ENCODE results near the gene PHLDB1. TPM values are rescaled to one million over a fixed set of nuclear protein-coding genes. Genes with fewer than 3 reads are reported as not detected.

Gene PHLDB1
- total and polyA plus RNA-seq, 5 experiments from 2014 or later, result 0.07 to 4.1 (median 1.7) TPM; not detected in 1

DNA sequence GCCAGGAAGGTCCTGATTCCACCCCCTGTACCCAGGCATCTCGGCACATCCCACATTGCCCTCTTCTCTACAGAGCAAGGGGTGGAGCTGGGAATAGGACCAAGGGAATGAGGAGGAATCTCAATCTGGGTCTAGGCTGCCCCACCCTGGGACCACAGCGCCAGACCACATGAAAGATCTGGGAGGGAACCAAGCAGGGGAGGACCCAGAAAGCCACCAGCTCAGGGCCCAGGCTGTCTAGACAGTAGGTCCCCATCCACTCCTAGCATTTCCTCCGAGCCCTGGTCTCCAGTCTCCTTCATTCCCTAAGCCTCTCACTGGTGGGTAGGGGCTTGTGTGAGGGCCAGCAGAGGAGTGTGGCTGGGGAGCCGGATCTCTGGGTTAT is 11.6 kb downstream of the PHLDB1 start:
- Mint-ChIP-seq H3K4me1 (peaks cover 7 to 12% (median 11%) of the 10 kb centered on the region in 4 donors), H3K27me3 (peaks cover 7 to 28% (median 20%) of the 10 kb centered on the region in 5 donors), H3K9me3 (no peaks in the 10 kb centered on the region), H3K4me3 (no peak overlapping the region), H3K27ac (no peak overlapping the region), H3K36me3 (peaks cover 0 to 2% (median 0%) of the 10 kb centered on the region in 3 donors)
- no peak for ATAC-seq
- no peak for DNase-seq
- POLR2A ChIA-PET, result no interaction called here

DNA sequence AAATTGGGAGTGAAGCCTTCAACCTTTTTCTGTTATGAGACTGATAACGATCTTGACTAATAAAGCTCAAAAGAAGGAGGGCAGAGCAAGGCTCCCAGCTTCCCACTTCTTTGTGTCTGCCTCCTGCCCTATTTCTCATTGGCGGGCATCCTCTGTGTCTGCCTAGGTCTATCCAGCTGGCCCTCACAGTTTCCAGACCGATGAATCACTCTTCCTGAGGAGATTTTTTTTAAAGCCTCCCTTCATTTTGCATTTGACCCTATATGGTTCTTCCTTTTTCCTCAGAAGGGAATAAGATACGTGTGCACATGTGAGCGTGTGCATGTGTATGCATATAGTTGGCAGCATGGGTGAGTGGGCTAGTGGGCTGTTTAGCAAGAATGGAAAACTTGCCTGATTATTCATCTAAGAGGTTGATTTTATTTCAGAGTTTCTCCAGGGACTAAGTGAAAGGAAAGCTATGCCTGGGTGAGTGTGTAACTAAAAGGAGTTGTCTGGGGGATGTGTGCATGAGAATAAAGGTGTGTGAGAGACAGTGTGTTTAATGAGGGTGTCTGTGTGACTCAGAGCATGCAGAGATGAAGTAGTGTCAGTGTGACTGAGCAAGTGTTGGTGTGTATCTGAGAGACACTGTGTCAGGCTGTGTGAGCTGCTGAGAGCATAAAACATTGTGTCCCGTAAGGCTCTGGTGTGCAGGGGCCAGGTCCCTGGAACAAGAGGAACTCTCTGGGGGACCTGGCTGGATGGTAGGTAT is 12.2 kb downstream of the PHLDB1 start:
- H3K36me3 Mint-ChIP-seq, result peaks cover 0 to 2% (median 0%) of the 10 kb centered on the region in 3 donors
- no peak for ATAC-seq
- DNase-seq, result no peak
- H3K4me3 Mint-ChIP-seq, result peak overlapping the region in 4 of 10 donors; percentile 2 to 62 (median 24)
- H3K4me1 Mint-ChIP-seq, result peaks cover 7 to 12% (median 11%) of the 10 kb centered on the region in 4 donors
- H3K27ac Mint-ChIP-seq, result peak overlapping the region in 1 of 10 donors; percentile 4
- no peaks in the 10 kb centered on the region for H3K9me3 Mint-ChIP-seq
- POLR2A ChIA-PET, result no interaction called here
- peaks cover 7 to 28% (median 20%) of the 10 kb centered on the region in 5 donors for H3K27me3 Mint-ChIP-seq

DNA sequence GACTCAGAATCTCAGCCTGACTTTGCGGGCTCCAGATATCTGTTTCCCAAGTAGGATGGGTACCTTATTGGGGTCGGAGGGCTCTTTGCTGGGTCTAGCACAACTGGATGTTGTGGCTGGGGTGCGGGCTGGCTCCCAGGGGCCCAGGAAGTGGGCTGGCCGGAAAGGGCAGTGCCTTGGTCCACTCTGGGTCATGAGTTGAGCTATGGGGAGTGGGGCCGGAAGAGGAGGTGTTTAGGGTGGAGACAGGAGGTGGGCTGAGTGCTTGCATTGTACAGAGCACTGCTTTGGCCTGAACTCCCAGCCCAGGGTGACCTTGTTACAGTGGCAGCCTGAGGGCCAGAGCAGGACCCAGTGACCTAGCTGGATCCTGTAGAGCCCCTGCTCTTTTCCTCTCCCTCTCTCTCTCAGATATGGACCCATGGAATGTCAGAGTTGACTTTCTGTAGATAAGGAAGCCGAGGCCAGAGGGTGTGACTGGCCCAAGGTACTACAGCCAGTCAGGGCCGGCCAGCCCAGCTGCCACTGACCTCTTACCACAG is 13.2 kb downstream of the PHLDB1 start:
- H3K36me3 Mint-ChIP-seq, result no peaks in the 10 kb centered on the region
- peak overlapping the region in 9 of 10 donors; percentile 64 to 88 (median 75) for H3K4me3 Mint-ChIP-seq
- ATAC-seq (no peak), DNase-seq (no peak)
- no peaks in the 10 kb centered on the region for H3K9me3 Mint-ChIP-seq
- H3K4me1 Mint-ChIP-seq, result peaks cover 7 to 12% (median 11%) of the 10 kb centered on the region in 4 donors
- POLR2A ChIA-PET, result no interaction called here
- H3K27ac Mint-ChIP-seq, result peak overlapping the region in 1 of 10 donors; percentile 69
- H3K27me3 Mint-ChIP-seq, result peaks cover 7 to 28% (median 17%) of the 10 kb centered on the region in 5 donors

DNA sequence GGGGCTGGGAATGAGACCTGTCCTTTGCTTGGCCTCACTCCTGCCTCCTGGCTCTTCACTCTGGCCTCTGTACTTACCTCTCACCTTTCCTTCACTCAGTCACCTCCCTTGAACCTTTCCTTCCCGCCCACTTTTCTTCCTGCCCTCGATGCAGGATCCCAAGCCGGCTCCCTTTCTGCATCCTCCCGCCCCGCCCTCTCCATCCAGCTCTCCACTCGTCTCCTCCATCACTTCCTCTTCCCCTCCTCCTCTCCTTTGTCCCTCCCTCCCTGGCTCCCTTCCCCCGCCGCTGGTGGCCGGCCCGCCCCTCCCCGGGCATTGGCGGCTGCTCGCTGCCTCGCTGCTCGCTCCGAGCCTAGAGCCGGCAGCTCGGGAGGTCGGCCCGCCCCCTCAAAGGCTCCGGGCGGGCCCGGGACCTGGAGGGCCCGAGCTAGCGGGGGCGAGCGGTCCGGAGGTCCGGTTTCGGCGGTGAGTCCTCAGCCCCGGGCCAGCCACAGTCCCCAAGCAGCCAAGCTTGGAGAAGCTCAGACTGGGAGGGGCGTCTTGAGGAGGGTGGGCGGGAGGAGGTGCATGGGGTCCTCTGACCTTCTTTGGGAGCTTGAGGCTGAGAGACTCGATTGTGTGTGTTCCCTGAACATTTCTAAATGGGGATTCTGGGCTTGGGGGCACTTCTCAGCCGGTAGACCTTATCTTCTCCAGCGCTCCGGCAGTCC is 13.8 kb downstream of the PHLDB1 start:
- Mint-ChIP-seq H3K27me3 (peaks cover 7 to 28% (median 17%) of the 10 kb centered on the region in 5 donors), H3K36me3 (no peaks in the 10 kb centered on the region), H3K4me3 (peak overlapping the region; percentile 45 to 88 (median 75)), H3K4me1 (peaks cover 7 to 12% (median 11%) of the 10 kb centered on the region in 4 donors), H3K9me3 (no peaks in the 10 kb centered on the region), H3K27ac (peak overlapping the region in 2 of 10 donors; percentile 41 to 69)
- DNase-seq (peak in 4 of 10 donors; percentile 13 to 22 (median 20)), ATAC-seq (peak; percentile 72 to 84)
- POLR2A ChIA-PET, result no interaction called here

DNA sequence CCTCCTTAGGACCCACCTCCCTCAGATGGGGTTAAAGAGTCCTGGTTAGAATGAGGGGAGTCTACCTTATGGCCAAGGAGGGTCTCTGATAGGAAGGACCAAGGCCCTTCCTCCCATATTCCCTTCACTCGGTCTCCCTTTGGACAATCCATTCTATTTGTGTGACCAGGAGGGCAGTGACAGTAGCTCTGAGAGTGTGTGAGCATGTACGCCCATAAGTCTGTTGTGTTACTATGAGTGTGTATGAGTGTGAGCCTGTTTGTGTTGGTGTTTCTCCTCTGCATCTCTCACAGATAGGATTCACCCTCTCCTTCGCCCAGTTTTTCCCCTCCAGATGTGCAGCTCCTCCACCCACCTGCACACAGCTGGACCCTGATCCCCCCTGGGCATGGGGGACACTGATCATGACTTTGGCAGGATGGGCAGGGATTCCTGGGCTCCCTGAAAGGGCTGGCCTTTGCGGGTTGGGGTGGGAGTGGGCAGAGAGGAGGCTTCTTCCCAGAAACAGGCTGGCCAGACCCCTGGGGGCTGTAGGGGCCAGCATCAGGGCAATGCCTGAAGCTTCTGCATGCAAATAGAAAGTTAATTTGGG is 14.5 kb downstream of the PHLDB1 start:
- Mint-ChIP-seq H3K4me1 (peaks cover 7 to 12% (median 11%) of the 10 kb centered on the region in 4 donors), H3K4me3 (peak overlapping the region; percentile 45 to 84 (median 62)), H3K9me3 (no peaks in the 10 kb centered on the region), H3K27me3 (peaks cover 7 to 28% (median 17%) of the 10 kb centered on the region in 5 donors), H3K27ac (peak overlapping the region in 2 of 10 donors; percentile 67 to 85), H3K36me3 (no peaks in the 10 kb centered on the region)
- no peak for ATAC-seq
- POLR2A ChIA-PET, result no interaction called here
- no peak for DNase-seq

DNA sequence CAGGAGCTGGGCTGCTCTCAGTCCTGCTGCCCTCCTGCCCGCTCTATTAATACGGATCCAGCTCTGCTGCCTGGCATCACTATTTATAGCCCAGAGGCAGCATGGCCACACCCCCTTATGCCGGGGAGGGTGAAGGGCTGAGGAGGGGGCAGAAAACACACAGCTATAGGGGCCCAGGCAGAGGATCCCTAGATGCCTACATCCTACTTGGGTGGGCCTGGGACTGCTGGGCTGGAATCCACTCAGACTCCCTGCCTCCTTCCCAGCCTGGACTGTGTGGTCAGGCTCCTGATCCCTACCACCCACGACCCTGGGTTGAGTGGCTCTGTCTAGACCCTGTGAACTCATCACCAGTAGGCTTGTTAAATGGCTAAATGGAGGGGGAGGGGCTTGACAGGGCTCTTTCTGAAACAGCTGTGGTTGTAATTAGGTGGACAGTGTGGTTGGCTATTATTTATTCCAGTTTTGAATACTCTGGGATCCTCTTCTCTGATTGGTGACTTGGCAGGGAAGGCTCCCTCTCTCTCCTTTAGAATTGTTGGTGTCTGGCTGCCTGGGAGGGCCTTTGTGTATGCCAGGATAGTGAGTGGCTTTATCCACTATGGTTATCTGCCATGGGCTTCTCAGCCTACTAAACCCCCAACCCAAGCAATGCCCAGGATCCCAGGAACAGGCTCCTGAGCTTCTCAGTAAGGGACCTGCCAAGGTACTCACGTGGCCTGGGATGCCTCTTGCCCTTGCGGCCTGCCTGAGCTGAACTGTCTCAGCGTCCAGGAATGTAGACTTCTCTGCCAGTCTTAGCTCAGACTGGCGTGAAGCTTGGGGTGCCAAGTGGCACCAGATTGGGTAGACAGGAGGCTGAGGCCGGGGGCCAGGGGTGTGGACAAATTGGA is 15.2 kb downstream of the PHLDB1 start:
- Mint-ChIP-seq H3K36me3 (no peaks in the 10 kb centered on the region), H3K27me3 (peaks cover 7 to 28% (median 17%) of the 10 kb centered on the region in 5 donors), H3K27ac (no peak overlapping the region), H3K4me1 (peaks cover 7 to 12% (median 11%) of the 10 kb centered on the region in 4 donors), H3K9me3 (no peaks in the 10 kb centered on the region), H3K4me3 (peak overlapping the region in 1 of 10 donors; percentile 22)
- POLR2A ChIA-PET, result no interaction called here
- DNase-seq (no peak), ATAC-seq (no peak)

DNA sequence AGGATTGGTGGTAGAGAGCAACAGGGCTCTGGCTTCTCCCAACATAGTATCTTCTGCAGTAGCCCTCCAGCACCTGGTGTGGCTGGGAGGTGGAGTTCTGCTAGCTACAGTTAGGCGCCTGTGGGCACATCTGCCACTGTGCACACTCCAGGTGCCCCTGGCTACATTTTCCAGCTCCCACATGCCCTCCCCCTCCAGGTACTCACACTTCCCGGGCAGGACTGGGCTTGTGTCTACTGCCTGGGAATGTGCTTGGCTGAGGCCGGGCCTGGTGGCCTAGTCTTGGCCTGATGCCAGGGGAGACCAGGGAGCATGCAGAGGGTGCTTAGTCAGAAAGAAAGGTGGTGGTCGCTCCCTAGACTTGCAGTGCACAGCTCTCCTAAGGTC is 15.8 kb downstream of the PHLDB1 start:
- H3K27me3 Mint-ChIP-seq, result peaks cover 7 to 28% (median 16%) of the 10 kb centered on the region in 5 donors
- H3K4me3 Mint-ChIP-seq, result no peak overlapping the region
- POLR2A ChIA-PET, result no interaction called here
- H3K4me1 Mint-ChIP-seq, result peaks cover 7 to 12% (median 11%) of the 10 kb centered on the region in 4 donors
- no peak for ATAC-seq
- no peaks in the 10 kb centered on the region for H3K9me3 Mint-ChIP-seq
- H3K27ac Mint-ChIP-seq, result no peak overlapping the region
- no peaks in the 10 kb centered on the region for H3K36me3 Mint-ChIP-seq
- no peak for DNase-seq

DNA sequence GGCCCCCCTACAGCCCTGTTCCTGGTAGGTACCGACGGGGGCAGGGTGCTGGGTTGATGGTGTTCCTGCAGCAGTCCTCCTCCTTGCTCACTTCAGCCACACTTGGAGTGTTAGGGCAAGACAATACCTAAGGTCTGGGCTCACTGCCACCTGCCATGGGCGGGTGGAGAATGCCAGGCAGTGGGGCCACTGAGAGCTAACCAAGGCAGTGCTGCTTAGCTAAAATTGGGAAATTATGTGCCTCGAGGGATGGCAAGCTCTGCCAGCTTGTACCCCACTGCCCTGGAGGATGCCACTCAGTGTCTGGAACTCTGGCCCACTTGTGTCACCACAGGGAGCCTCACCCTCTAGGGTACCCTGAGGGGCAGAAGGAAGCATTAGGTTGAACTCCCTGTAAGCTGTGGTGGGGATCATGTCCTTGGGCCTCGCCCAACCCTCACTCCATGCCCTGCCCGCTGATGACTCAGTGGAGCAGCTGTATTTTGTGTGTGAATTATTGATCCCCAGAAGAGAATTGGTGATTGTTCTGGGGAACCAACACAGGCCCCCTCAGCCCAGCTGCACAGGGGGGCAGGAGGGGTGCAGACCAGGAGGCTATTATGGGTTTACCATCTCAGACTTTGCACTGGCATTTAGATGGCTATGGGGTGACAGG is 17.7 kb downstream of the PHLDB1 start:
- Mint-ChIP-seq H3K9me3 (no peaks in the 10 kb centered on the region), H3K4me3 (no peak overlapping the region), H3K27me3 (peaks cover 0 to 19% (median 8%) of the 10 kb centered on the region in 5 donors), H3K27ac (no peak overlapping the region), H3K36me3 (no peaks in the 10 kb centered on the region), H3K4me1 (peaks cover 3 to 12% (median 11%) of the 10 kb centered on the region in 4 donors)
- no peak for DNase-seq
- POLR2A ChIA-PET, result interaction anchor here (0.6 kb wide), 1 partner anchor 19 kb away, joined by 3 read pairs; no protein-coding TSS in a partner anchor
- no peak for ATAC-seq

DNA sequence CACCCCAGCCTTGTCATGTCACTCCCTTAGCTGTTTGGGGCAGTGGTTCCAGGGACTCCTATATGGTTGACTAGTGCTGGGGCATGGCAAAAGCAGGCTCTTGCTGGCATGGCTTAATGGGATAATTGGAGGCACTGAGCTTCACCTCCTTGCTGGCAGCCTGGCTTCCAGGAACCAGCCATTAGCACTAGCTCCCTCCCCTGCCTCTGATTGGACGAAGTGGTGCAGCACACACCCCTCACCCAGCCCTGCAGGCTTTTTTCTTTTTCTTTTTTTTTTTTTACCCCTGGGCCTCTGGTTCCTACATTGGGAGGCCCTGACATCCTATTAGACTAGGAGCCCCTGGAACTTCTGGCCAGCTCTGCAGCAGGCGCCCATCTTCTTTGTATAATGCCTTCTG is 18.6 kb downstream of the PHLDB1 start:
- POLR2A ChIA-PET, result interaction anchor here (0.6 kb wide), 1 partner anchor 18 kb away, joined by 3 read pairs; no protein-coding TSS in a partner anchor
- H3K4me1 Mint-ChIP-seq, result peaks cover 3 to 7% (median 5%) of the 10 kb centered on the region in 4 donors

DNA sequence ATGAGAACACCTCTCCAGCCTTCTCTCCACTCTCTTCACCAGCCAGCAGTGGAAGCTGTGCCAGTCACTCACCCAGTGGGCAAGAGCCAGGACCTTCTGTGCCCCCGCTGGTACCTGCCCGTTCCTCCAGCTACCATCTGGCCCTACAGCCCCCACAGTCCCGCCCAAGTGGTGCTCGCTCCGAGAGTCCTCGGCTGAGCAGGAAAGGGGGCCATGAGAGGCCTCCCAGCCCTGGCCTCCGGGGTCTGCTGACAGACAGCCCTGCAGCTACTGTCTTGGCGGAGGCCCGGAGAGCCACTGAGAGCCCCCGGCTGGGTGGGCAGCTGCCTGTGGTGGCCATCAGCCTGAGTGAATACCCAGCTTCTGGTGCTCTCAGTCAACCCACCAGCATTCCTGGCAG is 20.2 kb downstream of the PHLDB1 start:
- Mint-ChIP-seq H3K4me1 (peaks cover 0 to 4% (median 0%) of the 10 kb centered on the region in 4 donors), H3K27me3 (no peaks in the 10 kb centered on the region), H3K36me3 (no peaks in the 10 kb centered on the region), H3K9me3 (no peaks in the 10 kb centered on the region), H3K27ac (no peak overlapping the region), H3K4me3 (no peak overlapping the region)
- POLR2A ChIA-PET, result no interaction called here
- ATAC-seq (no peak), DNase-seq (no peak)

More for the DNA sequence above, 18.6 kb downstream of the PHLDB1 start:
- Mint-ChIP-seq H3K27ac (no peak overlapping the region), H3K36me3 (no peaks in the 10 kb centered on the region), H3K9me3 (no peaks in the 10 kb centered on the region), H3K4me3 (no peak overlapping the region), H3K27me3 (peaks cover 0 to 10% (median 6%) of the 10 kb centered on the region in 5 donors)
- DNase-seq (no peak), ATAC-seq (no peak)

DNA sequence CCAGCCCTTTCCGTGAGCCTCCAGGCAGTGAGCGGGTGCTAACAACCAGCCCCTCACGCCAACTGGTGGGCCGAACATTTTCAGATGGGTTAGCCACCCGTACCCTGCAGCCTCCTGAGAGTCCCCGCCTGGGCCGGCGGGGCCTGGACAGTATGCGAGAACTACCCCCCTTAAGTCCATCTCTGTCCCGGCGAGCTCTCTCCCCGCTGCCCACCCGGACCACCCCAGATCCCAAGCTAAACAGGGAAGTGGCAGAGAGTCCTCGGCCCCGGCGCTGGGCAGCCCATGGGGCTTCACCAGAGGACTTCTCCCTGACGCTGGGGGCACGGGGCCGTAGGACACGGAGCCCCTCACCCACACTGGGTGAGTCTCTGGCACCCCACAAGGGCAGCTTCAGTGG is 20.6 kb downstream of the PHLDB1 start:
- Mint-ChIP-seq H3K4me3 (no peak overlapping the region), H3K27ac (no peak overlapping the region), H3K27me3 (no peaks in the 10 kb centered on the region), H3K9me3 (no peaks in the 10 kb centered on the region), H3K36me3 (no peaks in the 10 kb centered on the region), H3K4me1 (peaks cover 0 to 4% (median 0%) of the 10 kb centered on the region in 4 donors)
- ATAC-seq (no peak), DNase-seq (no peak)
- POLR2A ChIA-PET, result no interaction called here

Measured in naive thymus-derived CD8-positive, alpha-beta T cell (primary cell).